Measurements from ENCODE around the gene POLR2B.
"Not testable (repeated sequence)": the region's sequence is repeated elsewhere in the genome, so short reads cannot be mapped to it uniquely, and the experiment has no call there.

DNA sequence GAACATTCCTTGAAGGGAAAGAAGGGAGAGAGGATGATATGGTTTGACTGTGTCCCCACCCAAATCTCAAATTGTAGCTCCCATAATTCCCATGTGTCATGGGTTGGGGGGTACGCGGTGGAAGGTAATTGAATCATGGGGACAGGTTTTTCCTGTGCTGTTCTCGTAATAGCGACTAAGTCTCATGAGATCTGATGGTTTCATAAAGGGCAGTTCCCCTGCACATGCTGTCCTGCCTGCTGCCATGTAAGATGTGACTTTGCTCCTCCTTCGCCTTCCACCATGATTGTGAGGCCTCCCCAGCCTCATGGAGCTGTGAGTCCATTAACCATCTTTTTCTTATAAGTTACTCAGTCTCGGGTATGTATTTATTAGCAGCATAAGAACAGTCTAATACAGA is 68.3 kb downstream of the POLR2B start:
- TF ChIP-seq, protein P1, sequence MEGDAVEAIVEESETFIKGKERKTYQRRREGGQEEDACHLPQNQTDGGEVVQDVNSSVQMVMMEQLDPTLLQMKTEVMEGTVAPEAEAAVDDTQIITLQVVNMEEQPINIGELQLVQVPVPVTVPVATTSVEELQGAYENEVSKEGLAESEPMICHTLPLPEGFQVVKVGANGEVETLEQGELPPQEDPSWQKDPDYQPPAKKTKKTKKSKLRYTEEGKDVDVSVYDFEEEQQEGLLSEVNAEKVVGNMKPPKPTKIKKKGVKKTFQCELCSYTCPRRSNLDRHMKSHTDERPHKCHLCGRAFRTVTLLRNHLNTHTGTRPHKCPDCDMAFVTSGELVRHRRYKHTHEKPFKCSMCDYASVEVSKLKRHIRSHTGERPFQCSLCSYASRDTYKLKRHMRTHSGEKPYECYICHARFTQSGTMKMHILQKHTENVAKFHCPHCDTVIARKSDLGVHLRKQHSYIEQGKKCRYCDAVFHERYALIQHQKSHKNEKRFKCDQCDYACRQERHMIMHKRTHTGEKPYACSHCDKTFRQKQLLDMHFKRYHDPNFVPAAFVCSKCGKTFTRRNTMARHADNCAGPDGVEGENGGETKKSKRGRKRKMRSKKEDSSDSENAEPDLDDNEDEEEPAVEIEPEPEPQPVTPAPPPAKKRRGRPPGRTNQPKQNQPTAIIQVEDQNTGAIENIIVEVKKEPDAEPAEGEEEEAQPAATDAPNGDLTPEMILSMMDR (IDR thresholded peaks at IDR 0.05): not testable (repeated sequence)
- TF ChIP-seq POLR2A, EP300, POLR2AphosphoS5 (IDR thresholded peaks at IDR 0.05): not testable (repeated sequence)
